Upper lobe of left lung (tissue), 6 donors: ENCODE measurements around the gene LAD1. TPM values are rescaled to one million over a fixed set of nuclear protein-coding genes. Genes with fewer than 3 reads are reported as not detected.

ENCODE experiments used
- ATAC-seq, 2 donors: fragments of 200-7000 bp; cut with Tn5 transposase; one replicate each; pipeline ENCODE4 v1.9.1; 2022; ENCODE audit warnings: mild to moderate bottlenecking in 2 of 2, moderate library complexity in 2 of 2; ENCODE audit not compliant: low FRiP score in 2 of 2
- DNase-seq, 2 donors: peaks; one replicate each; pipeline ENCODE4 v3.0.0-alpha.2; 2019 to 2020
- H3K27ac ChIP-seq, 4 donors: fragments of 200-600 bp; sonication (generic); one replicate each; pipeline ENCODE4 v1.5.1; 2016 to 2019
- H3K27me3 ChIP-seq, 4 donors: fragments of 200-600 bp; sonication (generic); one replicate each; pipeline ENCODE4 v1.5.1; 2017 to 2019
- H3K36me3 ChIP-seq, 4 donors: fragments of 200-600 bp; sonication (generic); one replicate each; pipeline ENCODE4 v1.5.1; 2016 to 2019
- H3K4me1 ChIP-seq, 4 donors: fragments of 200-600 bp; sonication (generic); one replicate each; pipeline ENCODE4 v1.5.1; 2018 to 2019
- H3K4me3 ChIP-seq, 4 donors: fragments of 200-600 bp; sonication (generic); one replicate each; pipeline ENCODE4 v1.5.1; 2017 to 2019; ENCODE audit warnings: mild to moderate bottlenecking in 2 of 4, moderate library complexity in 1 of 4
- H3K9me3 ChIP-seq, 4 donors: fragments of 200-600 bp; sonication (generic); one replicate each; pipeline ENCODE4 v1.5.1; 2018 to 2019
- EP300 ChIP-seq, 4 donors: sonication (generic); formaldehyde crosslinking; IDR thresholded peaks; one replicate each; pipeline ENCODE4 v1.5.1; 2017; ENCODE audit warnings: antibody characterized with exemption in 4 of 4, control low read depth in 2 of 4
- POLR2A ChIP-seq, 4 donors: fragments of 450-650 bp; IDR thresholded peaks; one replicate each; pipeline ENCODE4 v1.5.1; 2016 to 2017; ENCODE audit warnings: antibody characterized with exemption in 4 of 4, mild to moderate bottlenecking in 2 of 4
- POLR2AphosphoS5 ChIP-seq, 2 donors: sonication (generic); formaldehyde crosslinking; IDR thresholded peaks; one replicate each; pipeline ENCODE4 v1.5.1; 2017; ENCODE audit warnings: antibody characterized with exemption in 2 of 2
- WGBS, 2 donors: methylation state at CpG; one replicate each; pipeline ENCODE4 v1.1.5; 2017 to 2018; 5-methylcytosine and 5-hydroxymethylcytosine counted together
- total RNA-seq, 6 donors: library from RNA; depleted of rRNA in 4 of 6; stranded (reverse); fragments of >200 nt in 4 of 6; gene quantifications; one replicate each; pipeline versions ENCODE4 v1.1.0 to v1.2.1, GENCODE V29; 2016 to 2021
- TF ChIP-seq, protein P1 (sequence below), 6 experiments: fragments of 450-650 bp in 4 of 6; fragments of 200-600 bp in 2 of 6; sonication (generic) in 2 of 6; IDR thresholded peaks; one replicate each; pipeline ENCODE4 v1.5.1; 2016 to 2019; ENCODE audit warnings: antibody characterized with exemption in 6 of 6
- donor health status: DM: no; HTN: no; CAD: no; lungs with moderate emphysema.
- donor health status: DM: no; HTN: yes; CAD: no; lungs with severe emphysema.

The LAD1 gene
- total RNA-seq, 6 donors from 2014 or later: 12.6 to 48.1 (median 39.1) TPM

DNA sequence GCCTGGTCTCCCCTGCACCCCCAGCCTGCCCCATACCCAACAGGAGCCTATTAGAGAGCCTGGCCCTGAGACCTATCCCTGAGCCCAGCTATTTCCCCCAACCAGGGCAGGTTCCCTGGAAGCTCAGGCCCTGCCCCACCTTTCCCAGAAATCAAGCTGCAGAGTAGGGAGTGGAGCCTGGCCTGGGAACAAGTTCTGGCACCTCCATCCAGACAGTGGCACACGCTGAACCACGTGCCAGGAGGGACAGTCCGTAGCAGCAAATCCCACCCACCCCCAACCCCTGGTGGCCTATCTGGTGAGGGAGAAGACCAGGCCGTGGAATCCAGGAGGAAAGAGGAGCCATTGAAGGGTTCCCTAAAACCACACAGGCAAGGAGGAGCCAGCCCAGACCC is 44.2 kb downstream of the LAD1 start:
- TF ChIP-seq EP300 (IDR thresholded peaks at IDR 0.05) (no peak), POLR2AphosphoS5 (IDR thresholded peaks at IDR 0.05) (no peak)
- Histone ChIP-seq H3K27ac (no peak overlapping the region), H3K4me3 (no peak overlapping the region), H3K27me3 (no peaks in the 10 kb centered on the region), H3K4me1 (peaks cover 0 to 16% (median 10%) of the 10 kb centered on the region in 4 donors), H3K9me3 (no peaks in the 10 kb centered on the region), H3K36me3 (no peaks in the 10 kb centered on the region)
- ATAC-seq (no peak), DNase-seq (no peak)
- WGBS, 2 donors: 53 to 78% methylated on average over 4 of the region's 4 CpGs

DNA sequence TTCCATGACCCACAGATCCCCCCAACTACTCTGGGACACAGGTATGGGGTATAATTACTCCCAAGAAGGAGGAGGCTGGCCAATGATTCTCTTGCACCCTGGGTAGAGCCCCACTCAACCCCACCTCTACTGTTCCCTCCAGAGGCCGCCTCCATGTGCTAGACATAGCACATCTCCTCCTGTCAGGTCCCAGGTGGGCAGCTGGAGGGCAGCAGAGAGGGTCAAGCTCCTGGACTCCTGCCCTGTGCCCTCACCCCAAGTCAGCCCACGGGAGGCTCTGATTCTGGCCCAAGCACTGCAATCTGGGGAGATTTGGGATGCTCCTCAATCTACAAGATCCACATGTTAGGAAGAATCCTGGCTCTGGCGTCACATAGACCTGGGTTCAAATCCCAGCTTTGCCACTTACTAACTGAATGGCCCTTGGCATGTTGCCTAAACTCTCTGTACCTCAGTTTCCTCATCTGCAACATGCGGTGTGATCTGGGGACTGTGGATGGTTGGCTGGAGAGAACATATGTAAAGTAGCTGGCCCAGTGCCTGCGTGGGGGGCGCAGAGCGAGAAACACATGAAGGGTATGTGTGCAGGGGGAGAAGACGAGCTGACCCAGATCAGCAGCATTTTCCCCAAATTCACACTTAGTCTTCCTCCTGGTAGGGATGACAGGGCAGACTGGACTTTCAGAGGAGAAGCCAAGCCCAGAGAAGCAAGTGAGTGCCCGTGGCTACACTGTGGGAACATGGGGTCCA is 44.8 kb downstream of the LAD1 start:
- DNase-seq: no peak
- no peaks in the 10 kb centered on the region for H3K9me3 ChIP-seq
- no peaks in the 10 kb centered on the region for H3K27me3 ChIP-seq
- H3K4me1 ChIP-seq: peaks cover 1 to 16% (median 10%) of the 10 kb centered on the region in 4 donors
- H3K36me3 ChIP-seq: no peaks in the 10 kb centered on the region
- ATAC-seq: no peak
- H3K27ac ChIP-seq: no peak overlapping the region
- no peak for TF ChIP-seq POLR2A (IDR thresholded peaks at IDR 0.05)
- WGBS, 2 donors: 91 to 93% methylated on average over 9 of the region's 9 CpGs
- no peak overlapping the region for H3K4me3 ChIP-seq

DNA sequence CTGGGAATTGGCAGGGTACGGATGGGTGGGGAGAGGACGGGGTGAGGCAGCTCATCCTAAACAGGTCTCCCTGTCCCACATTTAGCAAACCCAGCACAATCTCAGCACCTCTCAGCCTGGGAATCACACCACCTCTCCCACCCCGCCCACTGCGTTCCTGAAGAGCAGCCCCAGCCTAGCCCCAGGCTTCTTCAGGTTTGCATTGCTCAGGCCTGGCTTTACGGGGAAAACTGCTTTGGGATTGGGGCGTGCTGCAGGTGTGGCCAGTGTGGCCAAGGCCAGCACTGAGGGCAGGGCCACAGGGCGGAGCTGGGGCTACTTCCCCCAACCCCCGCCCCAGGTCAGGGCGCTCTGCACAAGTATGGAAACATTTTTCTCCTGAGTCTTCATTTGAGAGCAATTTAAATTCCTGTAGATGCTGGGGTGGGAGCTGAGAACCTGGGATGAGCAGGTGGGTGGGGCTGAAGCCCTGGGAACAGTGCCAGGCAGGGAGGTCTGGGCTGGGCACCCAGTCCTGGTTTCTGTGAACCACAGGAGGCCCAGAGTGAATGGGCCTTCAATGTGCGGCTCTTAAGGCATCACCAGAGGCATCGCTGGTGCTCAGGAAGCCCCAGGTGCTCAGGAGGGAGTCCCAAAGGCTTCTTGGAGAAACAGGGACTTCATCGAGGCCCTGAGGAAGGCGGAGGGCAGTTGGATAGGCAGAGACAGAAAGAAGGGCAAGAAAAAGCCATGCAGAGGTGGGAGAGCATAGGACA is 45.8 kb downstream of the LAD1 start:
- Histone ChIP-seq H3K36me3 (no peaks in the 10 kb centered on the region), H3K27me3 (no peaks in the 10 kb centered on the region), H3K9me3 (no peaks in the 10 kb centered on the region), H3K27ac (no peak overlapping the region), H3K4me3 (no peak overlapping the region), H3K4me1 (peaks cover 4 to 10% (median 7%) of the 10 kb centered on the region in 4 donors)
- ATAC-seq: no peak
- 88 to 91% methylated on average over 11 to 13 of the region's 13 CpGs for WGBS, 2 donors
- no peak for TF ChIP-seq EP300 (IDR thresholded peaks at IDR 0.05)
- no peak for DNase-seq

DNA sequence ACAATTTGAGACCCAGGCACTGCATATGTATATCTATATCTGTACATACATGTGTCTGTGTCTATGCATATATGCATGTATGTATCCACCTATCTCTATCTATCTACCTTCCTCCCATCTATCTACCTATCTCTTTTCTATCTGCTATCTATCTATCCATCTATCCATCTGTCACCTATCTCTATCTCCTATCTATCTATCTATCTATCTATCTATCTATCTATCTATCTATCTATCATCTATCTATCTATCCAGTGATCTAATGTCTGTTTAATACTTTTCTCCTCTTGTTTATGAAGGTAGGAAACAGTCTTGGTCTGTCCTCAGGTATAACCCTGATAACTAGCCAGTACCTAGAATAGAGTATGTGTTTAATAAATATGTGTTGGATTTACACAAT is 47.5 kb downstream of the LAD1 start:
- Histone ChIP-seq H3K27ac (no peak overlapping the region), H3K4me1 (peaks cover 0 to 9% (median 4%) of the 10 kb centered on the region in 4 donors), H3K36me3 (no peaks in the 10 kb centered on the region), H3K27me3 (peaks cover 0 to 3% (median 0%) of the 10 kb centered on the region in 4 donors), H3K9me3 (no peaks in the 10 kb centered on the region), H3K4me3 (no peak overlapping the region)
- ATAC-seq (no peak), DNase-seq (no peak)
- TF ChIP-seq POLR2AphosphoS5 (IDR thresholded peaks at IDR 0.05) (no peak), POLR2A (IDR thresholded peaks at IDR 0.05) (no peak), EP300 (IDR thresholded peaks at IDR 0.05) (no peak)
- TF ChIP-seq, protein P1, sequence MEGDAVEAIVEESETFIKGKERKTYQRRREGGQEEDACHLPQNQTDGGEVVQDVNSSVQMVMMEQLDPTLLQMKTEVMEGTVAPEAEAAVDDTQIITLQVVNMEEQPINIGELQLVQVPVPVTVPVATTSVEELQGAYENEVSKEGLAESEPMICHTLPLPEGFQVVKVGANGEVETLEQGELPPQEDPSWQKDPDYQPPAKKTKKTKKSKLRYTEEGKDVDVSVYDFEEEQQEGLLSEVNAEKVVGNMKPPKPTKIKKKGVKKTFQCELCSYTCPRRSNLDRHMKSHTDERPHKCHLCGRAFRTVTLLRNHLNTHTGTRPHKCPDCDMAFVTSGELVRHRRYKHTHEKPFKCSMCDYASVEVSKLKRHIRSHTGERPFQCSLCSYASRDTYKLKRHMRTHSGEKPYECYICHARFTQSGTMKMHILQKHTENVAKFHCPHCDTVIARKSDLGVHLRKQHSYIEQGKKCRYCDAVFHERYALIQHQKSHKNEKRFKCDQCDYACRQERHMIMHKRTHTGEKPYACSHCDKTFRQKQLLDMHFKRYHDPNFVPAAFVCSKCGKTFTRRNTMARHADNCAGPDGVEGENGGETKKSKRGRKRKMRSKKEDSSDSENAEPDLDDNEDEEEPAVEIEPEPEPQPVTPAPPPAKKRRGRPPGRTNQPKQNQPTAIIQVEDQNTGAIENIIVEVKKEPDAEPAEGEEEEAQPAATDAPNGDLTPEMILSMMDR (IDR thresholded peaks at IDR 0.05): no peak

DNA sequence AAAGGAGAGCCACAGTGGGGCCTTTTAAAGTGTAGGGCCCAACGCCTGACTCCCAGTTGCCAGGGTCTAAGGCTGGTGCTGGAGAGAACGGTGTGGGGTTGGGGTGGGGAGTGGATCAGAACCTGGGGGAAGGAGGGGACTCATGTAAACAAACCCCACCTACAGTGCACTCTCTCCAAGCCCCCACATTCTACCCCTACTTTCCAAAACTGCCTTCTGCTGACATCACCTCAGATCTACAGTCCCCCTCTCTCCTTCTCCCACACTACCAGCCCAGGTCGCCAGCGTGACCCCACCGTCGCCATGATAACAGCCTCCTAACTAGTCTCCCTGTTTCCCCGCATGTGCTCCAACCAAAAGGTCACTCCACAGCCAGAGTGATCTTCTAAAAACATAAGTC is 48.2 kb downstream of the LAD1 start:
- peaks cover 0 to 3% (median 0%) of the 10 kb centered on the region in 4 donors for H3K27me3 ChIP-seq
- H3K36me3 ChIP-seq: no peaks in the 10 kb centered on the region
- WGBS, 2 donors: 85 to 95% methylated on average over 7 of the region's 7 CpGs
- H3K9me3 ChIP-seq: no peaks in the 10 kb centered on the region
- TF ChIP-seq POLR2A (IDR thresholded peaks at IDR 0.05) (no peak), POLR2AphosphoS5 (IDR thresholded peaks at IDR 0.05) (no peak), EP300 (IDR thresholded peaks at IDR 0.05) (no peak)
- TF ChIP-seq, protein P1 (IDR thresholded peaks at IDR 0.05): no peak
- H3K4me1 ChIP-seq: peaks cover 3 to 9% (median 6%) of the 10 kb centered on the region in 4 donors
- DNase-seq (no peak), ATAC-seq (no peak)
- no peak overlapping the region for H3K4me3 ChIP-seq
- no peak overlapping the region for H3K27ac ChIP-seq

DNA sequence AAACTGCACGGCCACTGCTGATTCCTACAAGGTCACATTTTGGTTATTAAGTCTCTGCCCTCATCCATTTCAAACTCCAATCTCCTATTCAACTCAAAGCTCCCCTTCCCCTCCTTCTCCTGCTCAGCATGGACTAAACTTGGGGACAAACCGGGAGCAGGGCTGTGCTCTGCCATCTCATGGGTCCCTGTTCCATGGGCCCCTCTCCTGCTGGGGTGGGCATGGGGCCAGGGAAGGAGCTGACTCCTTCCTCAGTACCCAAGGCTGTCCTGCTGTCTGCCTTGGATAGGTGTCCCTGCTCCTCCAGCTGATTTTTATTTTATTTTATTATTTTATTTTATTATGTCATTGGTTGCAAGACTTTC is 48.8 kb downstream of the LAD1 start:
- no peak overlapping the region for H3K27ac ChIP-seq
- no peaks in the 10 kb centered on the region for H3K36me3 ChIP-seq
- ATAC-seq: no peak
- H3K4me1 ChIP-seq: peaks cover 3 to 9% (median 6%) of the 10 kb centered on the region in 4 donors
- H3K9me3 ChIP-seq: no peaks in the 10 kb centered on the region
- H3K27me3 ChIP-seq: peaks cover 0 to 3% (median 0%) of the 10 kb centered on the region in 4 donors
- DNase-seq: no peak
- WGBS, 2 donors: 66 to 81% methylated on average over 2 of the region's 2 CpGs
- TF ChIP-seq EP300 (IDR thresholded peaks at IDR 0.05) (no peak), POLR2AphosphoS5 (IDR thresholded peaks at IDR 0.05) (no peak), POLR2A (IDR thresholded peaks at IDR 0.05) (no peak)
- TF ChIP-seq, protein P1 (IDR thresholded peaks at IDR 0.05): no peak
- H3K4me3 ChIP-seq: no peak overlapping the region
